Astrocyte (in vitro differentiated cells and primary cell): Measurements from ENCODE around the gene CFDP1. TPM values are rescaled to one million over a fixed set of nuclear protein-coding genes. Genes with fewer than 3 reads are reported as not detected.

Experiments
- DNase-seq: peaks from one replicate; pipeline ENCODE4 v3.0.0-alpha.2; 2010; ENCODE audit warnings: low read depth
- FAIRE-seq: peaks from 2 replicates; lab custom pipeline; 2011; peaks lifted over from hg19 to GRCh38; lab: Jason Lieb, UNC
- H2AFZ ChIP-seq: 2 replicates; pipeline ENCODE4 v1.6.0; 2012; ENCODE audit warnings: low read depth, low read length, inconsistent platforms
- H3K27ac ChIP-seq: 2 replicates; pipeline ENCODE4 v1.5.1; 2011; ENCODE audit warnings: low read depth, low read length, inconsistent platforms
- H3K27me3 ChIP-seq: 2 replicates; pipeline ENCODE4 v1.6.0; 2011; ENCODE audit warnings: low read length, inconsistent platforms; ENCODE audit not compliant: insufficient read depth
- H3K36me3 ChIP-seq: 2 replicates; pipeline ENCODE4 v1.5.1; 2011; ENCODE audit warnings: low read length, inconsistent platforms; ENCODE audit not compliant: insufficient read depth
- H3K4me1 ChIP-seq: 2 replicates; pipeline ENCODE4 v1.5.1; 2011; ENCODE audit warnings: low read length, inconsistent platforms; ENCODE audit not compliant: insufficient read depth
- H3K4me2 ChIP-seq: 2 replicates; pipeline ENCODE4 v1.6.0; 2012; ENCODE audit warnings: low read length, inconsistent platforms
- H3K4me3 ChIP-seq: 2 replicates; pipeline ENCODE4 v1.5.1; 2011; ENCODE audit warnings: low read depth, mild to moderate bottlenecking, low read length, inconsistent platforms; ENCODE audit not compliant: insufficient read depth
- H3K79me2 ChIP-seq: 2 replicates; pipeline ENCODE4 v1.6.0; 2012; ENCODE audit warnings: mild to moderate bottlenecking, low read length, inconsistent platforms; ENCODE audit not compliant: insufficient read depth
- H3K9ac ChIP-seq: 2 replicates; pipeline ENCODE4 v1.6.0; 2012; ENCODE audit warnings: mild to moderate bottlenecking, low read length, inconsistent platforms
- H3K9me3 ChIP-seq: 2 replicates; pipeline ENCODE4 v1.5.1; 2012; ENCODE audit warnings: low read depth, mild to moderate bottlenecking, low read length, inconsistent platforms; ENCODE audit not compliant: insufficient read depth
- H4K20me1 ChIP-seq: 2 replicates; pipeline ENCODE4 v1.6.0; 2012; ENCODE audit warnings: low read length, inconsistent platforms; ENCODE audit not compliant: insufficient read depth
- H3K27ac Mint-ChIP-seq: one replicate; pipeline ENCODE4 v1.8.0; 2021; ENCODE audit warnings: mild to moderate bottlenecking, mixed read lengths; ENCODE audit not compliant: unreplicated experiment
- H3K27me3 Mint-ChIP-seq: one replicate; pipeline ENCODE4 v1.8.0; 2021; ENCODE audit warnings: low read depth, mixed read lengths; ENCODE audit not compliant: unreplicated experiment
- H3K36me3 Mint-ChIP-seq: one replicate; pipeline ENCODE4 v1.8.0; 2021; ENCODE audit warnings: low read depth, mixed read lengths; ENCODE audit not compliant: unreplicated experiment
- H3K4me1 Mint-ChIP-seq: one replicate; pipeline ENCODE4 v1.8.0; 2021; ENCODE audit warnings: low read depth, mixed read lengths; ENCODE audit not compliant: unreplicated experiment
- H3K4me3 Mint-ChIP-seq: one replicate; pipeline ENCODE4 v1.8.0; 2021; ENCODE audit warnings: mild to moderate bottlenecking, moderate library complexity, mixed read lengths; ENCODE audit not compliant: unreplicated experiment
- H3K9me3 Mint-ChIP-seq: one replicate; pipeline ENCODE4 v1.8.0; 2021; ENCODE audit warnings: mild to moderate bottlenecking, mixed read lengths; ENCODE audit not compliant: unreplicated experiment
- EZH2 ChIP-seq: IDR thresholded peaks from 2 replicates; pipeline ENCODE4 v1.6.1; 2012; ENCODE audit warnings: mild to moderate bottlenecking, low read length, inconsistent platforms; ENCODE audit not compliant: insufficient read depth
- total RNA-seq: library from RNA; stranded (reverse); gene quantifications from 2 replicates; pipeline ENCODE4 v1.2.1, GENCODE V29; 2021
- TF ChIP-seq, protein P1 (sequence below): IDR thresholded peaks from 2 replicates; pipeline ENCODE4 v1.5.1; 2011; ENCODE audit warnings: low read depth, mild to moderate bottlenecking, inconsistent platforms, low read length, moderate library complexity; ENCODE audit not compliant: insufficient read depth

CFDP1 gene
- total RNA-seq, 1 donor from 2014 or later: 36.9 TPM

DNA sequence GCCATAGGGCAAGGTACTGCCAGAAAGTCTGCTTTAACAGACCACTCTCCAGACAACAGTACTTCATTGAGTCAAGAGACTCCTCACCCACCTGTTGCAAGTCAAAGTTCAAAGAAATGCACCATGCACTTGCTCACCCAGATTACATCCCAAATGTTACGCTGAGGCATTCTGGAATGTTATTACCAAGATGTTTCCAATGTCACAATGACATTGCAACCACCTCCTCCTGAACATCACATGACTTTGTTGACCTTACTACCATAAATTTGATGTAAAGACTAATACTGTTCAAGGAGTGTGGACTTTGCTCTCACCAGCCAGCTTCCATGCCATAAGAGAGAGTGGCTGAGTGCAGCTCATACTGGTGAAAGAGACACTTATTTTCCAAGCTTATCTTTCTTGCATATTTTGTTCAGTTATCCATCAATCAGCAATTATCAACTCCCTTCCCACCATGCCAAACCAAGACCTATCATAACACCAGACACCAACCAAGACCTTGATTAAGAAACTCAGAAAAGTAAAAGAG lies 123.3 kb downstream of the CFDP1 start:
- no peaks in the 10 kb centered on the region for H3K27me3 ChIP-seq
- Mint-ChIP-seq H3K27ac (no peak overlapping the region), H3K4me1 (peaks cover 30% of the 10 kb centered on the region), H3K36me3 (peaks cover 4% of the 10 kb centered on the region), H3K4me3 (no peak overlapping the region), H3K9me3 (no peaks in the 10 kb centered on the region), H3K27me3 (no peaks in the 10 kb centered on the region)
- peaks cover 17% of the 10 kb centered on the region for H3K4me1 ChIP-seq
- DNase-seq: no peak
- no peak overlapping the region for H3K9ac ChIP-seq
- no peaks in the 10 kb centered on the region for H3K36me3 ChIP-seq
- H3K27ac ChIP-seq: no peak overlapping the region
- H3K79me2 ChIP-seq: no peaks in the 10 kb centered on the region
- no peak overlapping the region for H2AFZ ChIP-seq
- no peaks in the 10 kb centered on the region for H4K20me1 ChIP-seq
- H3K9me3 ChIP-seq: no peaks in the 10 kb centered on the region
- no peak overlapping the region for H3K4me2 ChIP-seq
- FAIRE-seq: no peak
- H3K4me3 ChIP-seq: no peak overlapping the region
- TF ChIP-seq, protein P1, sequence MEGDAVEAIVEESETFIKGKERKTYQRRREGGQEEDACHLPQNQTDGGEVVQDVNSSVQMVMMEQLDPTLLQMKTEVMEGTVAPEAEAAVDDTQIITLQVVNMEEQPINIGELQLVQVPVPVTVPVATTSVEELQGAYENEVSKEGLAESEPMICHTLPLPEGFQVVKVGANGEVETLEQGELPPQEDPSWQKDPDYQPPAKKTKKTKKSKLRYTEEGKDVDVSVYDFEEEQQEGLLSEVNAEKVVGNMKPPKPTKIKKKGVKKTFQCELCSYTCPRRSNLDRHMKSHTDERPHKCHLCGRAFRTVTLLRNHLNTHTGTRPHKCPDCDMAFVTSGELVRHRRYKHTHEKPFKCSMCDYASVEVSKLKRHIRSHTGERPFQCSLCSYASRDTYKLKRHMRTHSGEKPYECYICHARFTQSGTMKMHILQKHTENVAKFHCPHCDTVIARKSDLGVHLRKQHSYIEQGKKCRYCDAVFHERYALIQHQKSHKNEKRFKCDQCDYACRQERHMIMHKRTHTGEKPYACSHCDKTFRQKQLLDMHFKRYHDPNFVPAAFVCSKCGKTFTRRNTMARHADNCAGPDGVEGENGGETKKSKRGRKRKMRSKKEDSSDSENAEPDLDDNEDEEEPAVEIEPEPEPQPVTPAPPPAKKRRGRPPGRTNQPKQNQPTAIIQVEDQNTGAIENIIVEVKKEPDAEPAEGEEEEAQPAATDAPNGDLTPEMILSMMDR: no peak
- no peak for TF ChIP-seq EZH2

DNA sequence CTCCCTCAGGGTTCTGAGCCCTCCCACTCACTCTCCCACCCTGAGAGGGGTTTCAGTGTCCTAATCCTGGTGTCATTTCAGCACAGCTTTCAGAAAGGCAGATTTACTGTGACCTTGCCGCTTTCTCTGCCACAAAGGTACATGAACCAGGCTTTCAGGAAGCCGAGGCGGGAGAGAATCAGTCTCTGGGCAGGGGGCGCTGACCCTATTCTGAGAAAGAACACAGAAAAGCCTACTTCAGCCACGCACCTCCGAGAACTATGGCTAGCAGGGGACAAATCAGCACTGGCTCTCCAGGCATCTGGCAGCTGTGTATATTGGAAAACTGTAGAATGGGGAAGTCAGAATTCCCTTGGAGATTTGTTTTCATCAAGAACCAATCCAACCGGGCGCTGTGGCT lies 124.1 kb downstream of the CFDP1 start:
- Histone ChIP-seq H3K9me3 (no peaks in the 10 kb centered on the region), H3K4me3 (no peak overlapping the region), H2AFZ (no peak overlapping the region), H3K9ac (no peak overlapping the region), H3K4me1 (peaks cover 25% of the 10 kb centered on the region), H4K20me1 (no peaks in the 10 kb centered on the region), H3K79me2 (no peaks in the 10 kb centered on the region), H3K27me3 (no peaks in the 10 kb centered on the region), H3K4me2 (no peak overlapping the region), H3K27ac (no peak overlapping the region), H3K36me3 (no peaks in the 10 kb centered on the region)
- H3K36me3 Mint-ChIP-seq: peaks cover 6% of the 10 kb centered on the region
- no peaks in the 10 kb centered on the region for H3K27me3 Mint-ChIP-seq
- no peak for FAIRE-seq
- peaks cover 38% of the 10 kb centered on the region for H3K4me1 Mint-ChIP-seq
- no peak overlapping the region for H3K27ac Mint-ChIP-seq
- no peak overlapping the region for H3K4me3 Mint-ChIP-seq
- DNase-seq: no peak
- TF ChIP-seq, protein P1: no peak
- no peak for TF ChIP-seq EZH2
- no peaks in the 10 kb centered on the region for H3K9me3 Mint-ChIP-seq

DNA sequence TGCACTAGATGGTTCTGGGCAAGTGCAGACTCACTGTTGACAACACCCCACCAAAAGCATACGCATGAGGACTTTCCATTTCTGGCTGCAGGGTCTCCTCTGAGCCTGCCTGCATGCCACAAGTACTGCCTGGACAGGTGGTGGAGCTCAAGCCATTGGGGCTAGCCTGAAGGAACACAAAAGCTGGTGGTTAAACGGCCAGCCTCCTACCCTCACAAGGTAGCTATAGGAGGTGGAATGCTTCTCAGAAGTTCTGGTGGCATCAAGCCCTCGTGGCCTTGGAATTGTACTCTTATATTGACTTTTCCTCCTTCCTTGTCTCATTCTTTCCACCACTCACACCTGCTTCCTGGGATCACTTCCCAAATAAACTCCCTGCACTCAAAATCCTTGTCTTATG lies 125.3 kb downstream of the CFDP1 start:
- no peaks in the 10 kb centered on the region for H3K79me2 ChIP-seq
- no peak overlapping the region for H3K4me2 ChIP-seq
- H4K20me1 ChIP-seq: no peaks in the 10 kb centered on the region
- Mint-ChIP-seq H3K27ac (peak overlapping the region; percentile 47), H3K4me3 (no peak overlapping the region), H3K36me3 (peaks cover 7% of the 10 kb centered on the region), H3K9me3 (no peaks in the 10 kb centered on the region), H3K27me3 (no peaks in the 10 kb centered on the region), H3K4me1 (peaks cover 41% of the 10 kb centered on the region)
- H2AFZ ChIP-seq: no peak overlapping the region
- H3K9me3 ChIP-seq: no peaks in the 10 kb centered on the region
- no peak overlapping the region for H3K4me3 ChIP-seq
- no peaks in the 10 kb centered on the region for H3K27me3 ChIP-seq
- peaks cover 27% of the 10 kb centered on the region for H3K4me1 ChIP-seq
- H3K27ac ChIP-seq: no peak overlapping the region
- no peak for FAIRE-seq
- no peak for DNase-seq
- H3K9ac ChIP-seq: no peak overlapping the region
- TF ChIP-seq EZH2: no peak
- TF ChIP-seq, protein P1: no peak
- H3K36me3 ChIP-seq: no peaks in the 10 kb centered on the region
